DOHH2 (cell line): Measurements from ENCODE around the gene ADAMTSL1.

Source experiments
- CTCF ChIP-seq: fragments of 200-600 bp; sonication (generic); IDR thresholded peaks from one replicate; pipeline ENCODE4 v1.5.1; 2014; ENCODE audit warnings: antibody characterized with exemption, mild to moderate bottlenecking, low read depth, low read length; ENCODE audit not compliant: poor library complexity, severe bottlenecking
- EZH2phosphoT487 ChIP-seq: fragments of 200-600 bp; sonication (generic); IDR thresholded peaks from 2 replicates; pipeline ENCODE4 v1.6.1; 2017; ENCODE audit warnings: borderline replicate concordance, mild to moderate bottlenecking, antibody characterized with exemption, low read length, moderate library complexity, mixed read lengths

GRCh38 chr9:18665947-18666346, 192.0 kb downstream of the ADAMTSL1 start:
- TF ChIP-seq CTCF = no peak
- TF ChIP-seq EZH2phosphoT487 = no peak
